B cell (primary cell): Measurements from ENCODE around the gene PAQR4. TPM values are rescaled to one million over a fixed set of nuclear protein-coding genes. Genes with fewer than 3 reads are reported as not detected.

Experiments
- ATAC-seq: fragments of 200-7000 bp; cut with Tn5 transposase; one replicate; pipeline ENCODE4 v1.10.0; 2021; ENCODE audit warnings: low read depth, mild to moderate bottlenecking, moderate number of reproducible peaks, moderate library complexity
- CTCF ChIA-PET: fragments of 350-600 bp; sonication (Branson Sonifier 250); formaldehyde crosslinking; loops from one replicate; lab custom pipeline; 2021; ENCODE audit warnings: antibody characterized with exemption, inconsistent platforms; lab: Charles Lee
- POLR2A ChIA-PET: fragments of 350-600 bp; sonication (Branson Sonifier 250); formaldehyde crosslinking; loops from one replicate; lab custom pipeline; 2021; ENCODE audit warnings: antibody characterized with exemption; lab: Charles Lee
- DNase-seq: peaks from one replicate; pipeline ENCODE4 v3.0.0; 2013
- H2AFZ ChIP-seq: 2 replicates; pipeline ENCODE4 v1.6.1; 2012; ENCODE audit warnings: mild to moderate bottlenecking, low read depth, low read length; ENCODE audit not compliant: insufficient read depth, poor library complexity, severe bottlenecking
- H3K27ac ChIP-seq, 2 donors: 1 replicate in 1 of 2; 2 replicates in 1 of 2; pipeline ENCODE4 v1.5.1; 2012 to 2013; ENCODE audit warnings: low read length in 2 of 2, mild to moderate bottlenecking in 2 of 2, moderate library complexity in 1 of 2
- H3K27me3 ChIP-seq, 4 experiments: fragments of 200-600 bp in 1 of 4; sonication (generic) in 1 of 4; replicated peaks in 1 of 4; 1 replicate in 2 of 4; 2 replicates in 2 of 4; pipeline versions ENCODE4 v1.6.1 to v1.7.0; 2013 to 2016; ENCODE audit warnings: low read length in 3 of 4, mild to moderate bottlenecking in 2 of 4, mixed read lengths in 1 of 4, moderate library complexity in 1 of 4; ENCODE audit not compliant: insufficient read depth in 4 of 4, control insufficient read depth in 3 of 4; ENCODE audit errors: control extremely low read depth in 1 of 4
- H3K36me3 ChIP-seq, 2 experiments: replicated peaks in 1 of 2; 1 replicate in 1 of 2; 2 replicates in 1 of 2; pipeline versions ENCODE4 v1.6.1 to v1.7.1; 2013; ENCODE audit warnings: low read length in 1 of 2; ENCODE audit not compliant: insufficient read depth in 2 of 2, control insufficient read depth in 1 of 2; ENCODE audit errors: control extremely low read depth in 1 of 2, extremely low read depth in 1 of 2
- H3K4me1 ChIP-seq, 2 donors: fragments of 200-600 bp in 1 of 2; sonication (generic) in 1 of 2; 1 replicate in 1 of 2; 2 replicates in 1 of 2; pipeline versions ENCODE4 v1.5.1 to v1.6.1; 2013 to 2017; ENCODE audit warnings: low read length in 2 of 2; ENCODE audit not compliant: control insufficient read depth in 2 of 2, insufficient read depth in 2 of 2
- H3K4me2 ChIP-seq: replicated peaks from 2 replicates; pipeline ENCODE3; 2012; ENCODE audit warnings: mild to moderate bottlenecking, low read depth, low read length; ENCODE audit not compliant: poor library complexity, severe bottlenecking
- H3K4me3 ChIP-seq, 5 experiments: fragments of 200-600 bp in 1 of 5; sonication (generic) in 1 of 5; 1 replicate in 3 of 5; 2 replicates in 2 of 5; pipeline versions ENCODE4 v1.5.1 to v1.7.0; 2011 to 2016; ENCODE audit warnings: low read length in 4 of 5, mild to moderate bottlenecking in 4 of 5, low read depth in 2 of 5, control low read depth in 1 of 5, moderate library complexity in 1 of 5; ENCODE audit not compliant: insufficient read depth in 1 of 5; ENCODE audit errors: control extremely low read depth in 1 of 5, extremely low read depth in 1 of 5
- H3K79me2 ChIP-seq: fragments of 200-600 bp; sonication (generic); one replicate; pipeline ENCODE4 v1.6.0; 2016; ENCODE audit warnings: low read length; ENCODE audit not compliant: control insufficient read depth, insufficient read depth
- H3K9ac ChIP-seq: fragments of 200-600 bp; sonication (generic); 2 replicates; pipeline ENCODE4 v1.6.1; 2017; ENCODE audit warnings: mild to moderate bottlenecking, low read length, moderate library complexity
- H3K9me3 ChIP-seq, 3 donors: one replicate each; pipeline versions ENCODE4 v1.6.1 to v1.7.1; 2013; ENCODE audit warnings: low read length in 2 of 3; ENCODE audit not compliant: control insufficient read depth in 2 of 3, insufficient read depth in 1 of 3; ENCODE audit errors: control extremely low read depth in 1 of 3
- H4K20me1 ChIP-seq: 2 replicates; pipeline ENCODE4 v1.6.0; 2012; ENCODE audit warnings: mild to moderate bottlenecking, low read length; ENCODE audit not compliant: insufficient read depth, control insufficient read depth, poor library complexity, severe bottlenecking
- H3K27ac Mint-ChIP-seq: one replicate; pipeline ENCODE4 v1.8.0; 2021; ENCODE audit warnings: mixed read lengths
- H3K27me3 Mint-ChIP-seq: one replicate; pipeline ENCODE4 v1.8.0; 2021; ENCODE audit warnings: mixed read lengths
- H3K4me1 Mint-ChIP-seq: one replicate; pipeline ENCODE4 v1.8.0; 2021; ENCODE audit warnings: mixed read lengths
- H3K4me3 Mint-ChIP-seq: one replicate; pipeline ENCODE4 v1.8.0; 2021; ENCODE audit warnings: mixed read lengths
- H3K9me3 Mint-ChIP-seq: one replicate; pipeline ENCODE4 v1.8.0; 2022; ENCODE audit warnings: mixed read lengths; ENCODE audit not compliant: insufficient read depth
- CTCF ChIP-seq: fragments of 200-600 bp; IDR thresholded peaks from one replicate; pipeline ENCODE4 v1.8.0; 2022; ENCODE audit warnings: antibody characterized with exemption, mild to moderate bottlenecking
- EZH2 ChIP-seq: IDR thresholded peaks from 2 replicates; pipeline ENCODE4 v1.6.1; 2012; ENCODE audit warnings: borderline replicate concordance, low read depth, mild to moderate bottlenecking, moderate library complexity, low read length; ENCODE audit not compliant: insufficient read depth, poor library complexity, severe bottlenecking
- WGBS: methylation state at CpG from one replicate; pipeline ENCODE4 v1.1.5; 2013; ENCODE audit warnings: missing lambda C conversion rate; ENCODE audit not compliant: insufficient coverage; 5-methylcytosine and 5-hydroxymethylcytosine counted together
- intact Hi-C: fragments of 100-400 bp; cut with micrococcal nuclease; formaldehyde crosslinking; loops from one replicate; pipeline ENCODE4 v1.10.0; 2022
- polyA plus RNA-seq: library from polyadenylated mRNA; depleted of rRNA; stranded (reverse); fragments of >200 nt; gene quantifications from 2 replicates; pipeline ENCODE4 v1.2.3, GENCODE V29; 2012
- small RNA-seq: library from RNA; depleted of rRNA; stranded (forward); fragments of <200 nt; gene quantifications from one replicate; pipeline ENCODE3, GENCODE V24; 2012; ENCODE audit warnings: low replicate concordance, low read depth; ENCODE audit not compliant: insufficient read length
- total RNA-seq, 2 donors: library from RNA; stranded (reverse); fragments of 120-200 nt in 1 of 2; gene quantifications; 1 replicate in 1 of 2; 2 replicates in 1 of 2; pipeline versions ENCODE4 v1.2.3 to v1.2.4, GENCODE V29; 2013 to 2022

Gene PAQR4
- total and polyA plus RNA-seq, 2 donors (not counting 1 experiment from before 2014, with no cell fraction given) = 2.6 to 2.8 TPM

GRCh38 chr16:3022684-3023414 lies 53.7 kb downstream of the PAQR4 start:
- intact Hi-C loops = loop anchor here (5.0 to 10.0 kb wide), 6 partner anchors 56 to 1718 kb away; partner anchors contain the start of genes PAQR4, SRRM2, UBE2I and ZNF174
- Histone ChIP-seq H3K9me3 (no peaks in the 10 kb centered on the region), H2AFZ (peak overlapping the region; percentile 90), H3K9ac (no peak overlapping the region), H3K4me2 (peak overlapping the region; percentile 90), H4K20me1 (peaks cover 26% of the 10 kb centered on the region), H3K4me3 (no peak overlapping the region), H3K4me1 (peaks cover 39 to 57% of the 10 kb centered on the region in 2 donors), H3K27ac (no peak overlapping the region), H3K79me2 (peaks cover 15% of the 10 kb centered on the region), H3K27me3 (peaks cover 0 to 9% (median 3%) of the 10 kb centered on the region in 4 experiments), H3K36me3 (peaks cover 0 to 18% of the 10 kb centered on the region in 2 experiments)
- peak overlapping the region; percentile 99 for H3K27ac Mint-ChIP-seq
- peak overlapping the region; percentile 97 for H3K4me3 Mint-ChIP-seq
- WGBS = 70% methylated on average over 7 of the region's 8 CpGs
- H3K9me3 Mint-ChIP-seq = no peaks in the 10 kb centered on the region
- POLR2A ChIA-PET = interaction anchor here (0.6 to 2.1 kb wide), 2 partner anchors 10 to 19 kb away, joined by 3 to 9 read pairs; no protein-coding TSS in a partner anchor
- CTCF ChIA-PET = interaction anchor here (0.8 to 6.9 kb wide), 5 partner anchors 10 to 35 kb away, joined by 3 to 61 read pairs (median 8); no protein-coding TSS in a partner anchor
- DNase-seq = no peak
- no peak for ATAC-seq
- peaks cover 44% of the 10 kb centered on the region for H3K4me1 Mint-ChIP-seq
- no peaks in the 10 kb centered on the region for H3K27me3 Mint-ChIP-seq
- TF ChIP-seq CTCF (no peak), EZH2 (no peak)

Small RNA genes lying within 50 kb of the gene (small RNA-seq; reads per million reads assigned to genes)
- not detected for gene LINC00514

Other genes starting within 250 kb of the PAQR4 start
- gene PRSS27, start 249.1 kb upstream of the PAQR4 start, total RNA-seq = 2.4 TPM in 2 replicates
- 2.1 and 3.6 TPM in 2 replicates for gene PRSS27, start 249.1 kb upstream of the PAQR4 start, polyA plus RNA-seq
- gene SRRM2, start 216.7 kb upstream of the PAQR4 start, total RNA-seq = 1,470 and 1,485 TPM in 2 replicates
- gene SRRM2, start 216.7 kb upstream of the PAQR4 start, polyA plus RNA-seq = 1,588 and 1,879 TPM in 2 replicates
- gene ELOB, start 192.1 kb upstream of the PAQR4 start, total RNA-seq = 84.4 and 93.1 TPM in 2 replicates
- 73.1 and 136 TPM in 2 replicates for gene ELOB, start 192.1 kb upstream of the PAQR4 start, polyA plus RNA-seq
- gene PRSS33, start 181.8 kb upstream of the PAQR4 start, total RNA-seq = not detected in 2 replicates
- gene PRSS33, start 181.8 kb upstream of the PAQR4 start, polyA plus RNA-seq = not detected in 2 replicates
- gene PRSS41, start 170.9 kb upstream of the PAQR4 start, total RNA-seq = not detected in 2 replicates
- not detected in 2 replicates for gene PRSS41, start 170.9 kb upstream of the PAQR4 start, polyA plus RNA-seq
- gene PRSS21, start 152.1 kb upstream of the PAQR4 start, total RNA-seq = 1.8 and 2.0 TPM in 2 replicates
- 4.3 and 5.8 TPM in 2 replicates for gene PRSS21, start 152.1 kb upstream of the PAQR4 start, polyA plus RNA-seq
- not detected in 2 replicates for gene ZG16B, start 139.0 kb upstream of the PAQR4 start, total RNA-seq
- not detected in 2 replicates for gene ZG16B, start 139.0 kb upstream of the PAQR4 start, polyA plus RNA-seq
- gene PRSS22, start 111.2 kb upstream of the PAQR4 start, total RNA-seq = not detected in 2 replicates
- gene PRSS22, start 111.2 kb upstream of the PAQR4 start, polyA plus RNA-seq = not detected in 2 replicates
- gene FLYWCH2, start 86.1 kb upstream of the PAQR4 start, total RNA-seq = 22.3 and 26.5 TPM in 2 replicates
- 18.7 and 24.1 TPM in 2 replicates for gene FLYWCH2, start 86.1 kb upstream of the PAQR4 start, polyA plus RNA-seq
- 119 and 120 TPM in 2 replicates for gene FLYWCH1, start 57.4 kb upstream of the PAQR4 start, total RNA-seq
- 43.0 and 78.3 TPM in 2 replicates for gene FLYWCH1, start 57.4 kb upstream of the PAQR4 start, polyA plus RNA-seq
- 0.17 and 0.19 TPM in 2 replicates for gene KREMEN2, start 5.1 kb upstream of the PAQR4 start, total RNA-seq
- 1.1 and 2.6 TPM in 2 replicates for gene KREMEN2, start 5.1 kb upstream of the PAQR4 start, polyA plus RNA-seq
- gene PKMYT1, start 11.1 kb downstream of the PAQR4 start, total RNA-seq = 0.67 and 1.0 TPM in 2 replicates
- gene PKMYT1, start 11.1 kb downstream of the PAQR4 start, polyA plus RNA-seq = 1.4 and 2.6 TPM in 2 replicates
- gene CLDN9, start 43.6 kb downstream of the PAQR4 start, total RNA-seq = not detected in 2 replicates
- gene CLDN9, start 43.6 kb downstream of the PAQR4 start, polyA plus RNA-seq = 0.04 and 0.20 TPM in 2 replicates
- not detected in 2 replicates for gene CLDN6, start 48.8 kb downstream of the PAQR4 start, total RNA-seq
- gene CLDN6, start 48.8 kb downstream of the PAQR4 start, polyA plus RNA-seq = not detected in 2 replicates
- gene TNFRSF12A, start 51.0 kb downstream of the PAQR4 start, total RNA-seq = 0.85 and 1.3 TPM in 2 replicates
- gene TNFRSF12A, start 51.0 kb downstream of the PAQR4 start, polyA plus RNA-seq = 0.61 and 0.72 TPM in 2 replicates
- gene HCFC1R1, start 54.6 kb downstream of the PAQR4 start, total RNA-seq = 17.9 and 19.1 TPM in 2 replicates
- 15.3 and 24.8 TPM in 2 replicates for gene HCFC1R1, start 54.6 kb downstream of the PAQR4 start, polyA plus RNA-seq
- 25.3 and 28.5 TPM in 2 replicates for gene THOC6, start 54.7 kb downstream of the PAQR4 start, total RNA-seq
- gene THOC6, start 54.7 kb downstream of the PAQR4 start, polyA plus RNA-seq = 52.2 and 63.9 TPM in 2 replicates
- 0.20 TPM in 1 of 2 replicates, not detected in the other for gene BICDL2, start 67.6 kb downstream of the PAQR4 start, total RNA-seq
- gene BICDL2, start 67.6 kb downstream of the PAQR4 start, polyA plus RNA-seq = not detected in 2 replicates
- gene MMP25, start 77.2 kb downstream of the PAQR4 start, total RNA-seq = 0.17 and 0.22 TPM in 2 replicates
- 0.12 and 0.40 TPM in 2 replicates for gene MMP25, start 77.2 kb downstream of the PAQR4 start, polyA plus RNA-seq
- gene IL32, start 96.3 kb downstream of the PAQR4 start, total RNA-seq = 2.0 and 2.3 TPM in 2 replicates
- 2.0 and 15.0 TPM in 2 replicates for gene IL32, start 96.3 kb downstream of the PAQR4 start, polyA plus RNA-seq
- not detected in 2 replicates for gene ZSCAN10, start 129.9 kb downstream of the PAQR4 start, total RNA-seq
- gene ZSCAN10, start 129.9 kb downstream of the PAQR4 start, polyA plus RNA-seq = 0.36 TPM in 1 of 2 replicates, not detected in the other
- gene ZNF205, start 143.2 kb downstream of the PAQR4 start, total RNA-seq = not detected in 2 replicates
- not detected in 2 replicates for gene ZNF205, start 143.2 kb downstream of the PAQR4 start, polyA plus RNA-seq
- gene ZNF213, start 165.7 kb downstream of the PAQR4 start, total RNA-seq = 7.2 and 9.5 TPM in 2 replicates
- 0.97 and 1.4 TPM in 2 replicates for gene ZNF213, start 165.7 kb downstream of the PAQR4 start, polyA plus RNA-seq
- gene OR1F1, start 218.9 kb downstream of the PAQR4 start, total RNA-seq = not detected in 2 replicates
- gene OR1F1, start 218.9 kb downstream of the PAQR4 start, polyA plus RNA-seq = not detected in 2 replicates